H1 (cell line): ENCODE data around the gene KRT3. TPM values are rescaled to one million over a fixed set of nuclear protein-coding genes. Genes with fewer than 3 reads are reported as not detected.

Experiments
- CTCF ChIA-PET: fragments of 300-600 bp; sonication (Branson Sonifier 250); formaldehyde crosslinking; loops from one replicate; lab custom pipeline; 2021; ENCODE audit not compliant: partially characterized antibody; lab: Charles Lee
- POLR2A ChIA-PET: fragments of 300-600 bp; sonication (Branson Sonifier 250); formaldehyde crosslinking; loops from one replicate; lab custom pipeline; 2021; ENCODE audit warnings: inconsistent platforms; ENCODE audit not compliant: partially characterized antibody; lab: Charles Lee
- DNase-seq, 2 experiments: peaks; one replicate each; pipeline versions ENCODE4 v3.0.0 to v3.0.0-alpha.2; 2010 to 2022; ENCODE audit warnings: low spot score in 2 of 2, low read depth in 1 of 2, mixed read lengths in 1 of 2
- FAIRE-seq: peaks from 2 replicates; lab custom pipeline; 2011; peaks lifted over from hg19 to GRCh38; lab: Jason Lieb, UNC
- H2AFZ ChIP-seq: 2 replicates; pipeline ENCODE4 v1.8.1; 2012; ENCODE audit warnings: low read length, inconsistent platforms
- H2AK5ac ChIP-seq: 2 replicates; pipeline ENCODE4 v1.6.1; 2013; ENCODE audit warnings: low read depth, low read length
- H2BK120ac ChIP-seq: replicated peaks from 2 replicates; pipeline ENCODE3; 2013; ENCODE audit warnings: low read depth, low read length, inconsistent platforms
- H2BK12ac ChIP-seq: 2 replicates; pipeline ENCODE4 v1.6.1; 2013; ENCODE audit warnings: low read depth, low read length
- H2BK15ac ChIP-seq: 2 replicates; pipeline ENCODE4 v1.6.1; 2013; ENCODE audit warnings: low read length
- H2BK20ac ChIP-seq: 2 replicates; pipeline ENCODE4 v1.6.1; 2013; ENCODE audit warnings: low read length
- H2BK5ac ChIP-seq: 2 replicates; pipeline ENCODE4 v1.6.1; 2013; ENCODE audit warnings: low read depth, low read length
- H3K14ac ChIP-seq: 2 replicates; pipeline ENCODE4 v1.6.1; 2013; ENCODE audit warnings: inconsistent platforms; ENCODE audit not compliant: insufficient read length
- H3K18ac ChIP-seq: 2 replicates; pipeline ENCODE4 v1.6.1; 2013; ENCODE audit warnings: low read length; ENCODE audit errors: extremely low read depth
- H3K23ac ChIP-seq: 2 replicates; pipeline ENCODE4 v1.6.1; 2013; ENCODE audit warnings: inconsistent platforms; ENCODE audit not compliant: insufficient read length
- H3K23me2 ChIP-seq: 2 replicates; pipeline ENCODE4 v1.6.1; 2013; ENCODE audit warnings: low read depth, low read length
- H3K27ac ChIP-seq: 2 replicates; pipeline ENCODE4 v1.6.1; 2011; ENCODE audit warnings: low read depth, low read length, inconsistent platforms
- H3K27me3 ChIP-seq, 4 experiments: replicated peaks in 1 of 4; 1 replicate in 1 of 4; 2 replicates in 3 of 4; pipeline versions ENCODE4 v1.6.1 to v1.8.1; 2011 to 2013; ENCODE audit warnings: low read length in 3 of 4, mild to moderate bottlenecking in 3 of 4, inconsistent platforms in 2 of 4, mixed read lengths in 2 of 4, moderate library complexity in 1 of 4; ENCODE audit not compliant: control insufficient read depth in 3 of 4, insufficient read depth in 3 of 4; ENCODE audit errors: extremely low read depth in 1 of 4
- H3K36me3 ChIP-seq, 4 experiments: 2 replicates each; pipeline versions ENCODE4 v1.6.1 to v1.8.1; 2011 to 2013; ENCODE audit warnings: mild to moderate bottlenecking in 4 of 4, low read length in 3 of 4, moderate library complexity in 2 of 4, control low read depth in 1 of 4, inconsistent platforms in 1 of 4; ENCODE audit not compliant: insufficient read depth in 4 of 4, control insufficient read depth in 2 of 4
- H3K4ac ChIP-seq: replicated peaks from 2 replicates; pipeline ENCODE3; 2013; ENCODE audit warnings: low read length, low read depth, mixed read lengths, inconsistent platforms; ENCODE audit not compliant: insufficient read length
- H3K4me1 ChIP-seq, 4 experiments: replicated peaks in 1 of 4; 1 replicate in 1 of 4; 2 replicates in 3 of 4; pipeline versions ENCODE4 v1.6.1 to v1.8.1; 2011 to 2013; ENCODE audit warnings: low read length in 3 of 4, inconsistent platforms in 2 of 4, mixed read lengths in 1 of 4; ENCODE audit not compliant: insufficient read depth in 4 of 4, control insufficient read depth in 3 of 4
- H3K4me2 ChIP-seq, 2 experiments: 2 replicates each; pipeline versions ENCODE4 v1.6.1 to v1.8.1; 2011 to 2013; ENCODE audit warnings: low read depth in 2 of 2, low read length in 2 of 2, control low read depth in 1 of 2, inconsistent platforms in 1 of 2, mild to moderate bottlenecking in 1 of 2; ENCODE audit not compliant: insufficient read depth in 1 of 2
- H3K4me3 ChIP-seq, 4 experiments: fragments of 200-600, 300-600 bp in 1 of 4; sonication (generic), shearing (Covaris generic), sonication (Bioruptor Twin) in 1 of 4; 2 replicates each; pipeline versions ENCODE4 v1.5.1 to v1.8.1; 2011 to 2016; ENCODE audit warnings: low read length in 4 of 4, low read depth in 3 of 4, control low read depth in 2 of 4, inconsistent platforms in 2 of 4, mild to moderate bottlenecking in 2 of 4, mixed read lengths in 1 of 4, moderate library complexity in 1 of 4; ENCODE audit not compliant: insufficient read depth in 2 of 4; ENCODE audit errors: extremely low read depth in 1 of 4
- H3K56ac ChIP-seq: replicated peaks from 2 replicates; pipeline ENCODE3; 2013; ENCODE audit warnings: low read depth, mild to moderate bottlenecking, mixed read lengths, low read length, inconsistent platforms; ENCODE audit not compliant: insufficient read length
- H3K79me1 ChIP-seq: 2 replicates; pipeline ENCODE4 v1.6.1; 2013; ENCODE audit warnings: low read depth, low read length, control low read depth
- H3K79me2 ChIP-seq, 2 experiments: 2 replicates each; pipeline versions ENCODE4 v1.6.1 to v1.8.1; 2012 to 2013; ENCODE audit warnings: low read length in 2 of 2, mild to moderate bottlenecking in 2 of 2, inconsistent platforms in 1 of 2; ENCODE audit not compliant: insufficient read depth in 2 of 2, control insufficient read depth in 1 of 2
- H3K9ac ChIP-seq, 4 experiments: replicated peaks in 1 of 4; 1 replicate in 1 of 4; 2 replicates in 3 of 4; pipeline versions ENCODE4 v1.6.1 to v1.8.1; 2011 to 2013; ENCODE audit warnings: low read depth in 3 of 4, low read length in 3 of 4, control low read depth in 2 of 4, mild to moderate bottlenecking in 2 of 4, moderate library complexity in 2 of 4, inconsistent platforms in 1 of 4; ENCODE audit errors: extremely low read depth in 1 of 4
- H3K9me3 ChIP-seq, 2 experiments: 2 replicates each; pipeline versions ENCODE4 v1.6.1 to v1.8.1; 2012 to 2013; ENCODE audit warnings: mild to moderate bottlenecking in 2 of 2, moderate library complexity in 2 of 2, control low read depth in 1 of 2, inconsistent platforms in 1 of 2, low read depth in 1 of 2, low read length in 1 of 2, mixed read lengths in 1 of 2; ENCODE audit not compliant: insufficient read depth in 2 of 2
- H4K20me1 ChIP-seq, 2 experiments: replicated peaks in 1 of 2; 2 replicates each; pipeline versions ENCODE3 to v1.8.1; 2011 to 2013; ENCODE audit warnings: inconsistent platforms in 2 of 2, low read length in 2 of 2, mild to moderate bottlenecking in 1 of 2; ENCODE audit not compliant: insufficient read depth in 2 of 2, control insufficient read depth in 1 of 2
- H4K5ac ChIP-seq: 2 replicates; pipeline ENCODE4 v1.6.1; 2013; ENCODE audit warnings: low read length, low read depth, mixed read lengths, inconsistent platforms; ENCODE audit not compliant: insufficient read length
- H4K8ac ChIP-seq: 2 replicates; pipeline ENCODE4 v1.8.0; 2013; ENCODE audit warnings: mild to moderate bottlenecking, moderate library complexity, low read length, inconsistent platforms; ENCODE audit not compliant: insufficient read depth; ENCODE audit errors: extremely low read depth
- H4K91ac ChIP-seq: replicated peaks from 2 replicates; pipeline ENCODE3; 2013; ENCODE audit warnings: low read length, mixed read lengths, inconsistent platforms; ENCODE audit not compliant: insufficient read length
- CTBP2 ChIP-seq: IDR thresholded peaks from 2 replicates; pipeline ENCODE4 v1.7.0; 2011; ENCODE audit warnings: borderline replicate concordance, mild to moderate bottlenecking, moderate library complexity, mixed read lengths, low read length; ENCODE audit not compliant: insufficient read depth, insufficient read length
- WGBS, 2 experiments: shearing (Covaris generic) in 1 of 2; methylation state at CpG; one replicate each; pipeline versions ENCODE4 v1.1.6 to v1.1.7; 2013 to 2015; ENCODE audit warnings: low lambda C conversion rate in 2 of 2, mixed read lengths in 2 of 2, inconsistent platforms in 1 of 2, low coverage in 1 of 2, missing lambda C conversion rate in 1 of 2; ENCODE audit not compliant: insufficient replicate concordance in 2 of 2, insufficient coverage in 1 of 2, insufficient read length in 1 of 2; ENCODE audit errors: extremely low coverage in 1 of 2, missing lambda C conversion rate in 1 of 2; 5-methylcytosine and 5-hydroxymethylcytosine counted together
- polyA plus RNA-seq, 7 experiments: library from polyadenylated mRNA; depleted of rRNA in 3 of 7; stranded (reverse) in 5 of 7; unstranded in 2 of 7; fragments of >200 nt in 5 of 7; fragments of 200-250 nt in 2 of 7; gene quantifications; 1 replicate in 5 of 7; 2 replicates in 1 of 7; 4 replicates in 1 of 7; pipeline versions ENCODE4 v1.2.1 to v1.2.3, GENCODE V29; 2011 to 2013; ENCODE audit warnings: missing spikeins in 2 of 7, mixed read lengths in 2 of 7
- total RNA-seq: library from RNA; stranded (reverse); fragmentation: NEBNext Ultra II Directional; extraction: Animal tissue kit (Norgen Biotek cat#: 25700); gene quantifications from 2 replicates; pipeline ENCODE4 v1.2.1, GENCODE V29; 2021

Gene KRT3
- total and polyA plus RNA-seq, 2 of the 8 experiments (the other 6 are each of a cell fraction or from before 2014, with no cell fraction given) = not detected

- Histone ChIP-seq H3K4me1 (no peaks in the 10 kb centered on the region), H3K79me2 (no peaks in the 10 kb centered on the region), H3K4me2 (no peak overlapping the region), H4K91ac (no peak overlapping the region), H2AFZ (no peak overlapping the region), H3K56ac (no peak overlapping the region), H3K9me3 (no peaks in the 10 kb centered on the region), H2BK12ac (no peak overlapping the region), H2BK120ac (no peak overlapping the region), H3K27ac (no peak overlapping the region), H2BK5ac (no peak overlapping the region), H2BK20ac (no peak overlapping the region), H2AK5ac (no peak overlapping the region), H4K5ac (no peak overlapping the region), H4K20me1 (no peaks in the 10 kb centered on the region), H3K27me3 (0 out of 7 replicates have a peak, but pooled peaks cover 0 to 2% (median 0%) of the 10 kb centered on the region in 4 experiments), H3K9ac (no peak overlapping the region), H3K23ac (no peak overlapping the region), H3K36me3 (no peaks in the 10 kb centered on the region), H3K79me1 (no peaks in the 10 kb centered on the region), H2BK15ac (no peak overlapping the region), H3K18ac (no peak overlapping the region), H3K4me3 (no peak overlapping the region), H3K23me2 (no peaks in the 10 kb centered on the region), H3K4ac (no peak overlapping the region), H3K14ac (no peak overlapping the region), H4K8ac (no peak overlapping the region)
- DNase-seq = no peak
- no peak for FAIRE-seq
- ChIA-PET CTCF (interaction anchor here (0.9 to 3.0 kb wide), 11 partner anchors 10 to 194 kb away, joined by 3 to 14 read pairs (median 4); no protein-coding TSS in a partner anchor), POLR2A (no interaction called here)
- WGBS, 2 experiments = 75% methylated on average over 5 of the region's 5 CpGs; no CpG with 5 or more reads in 1 of the 2 experiments
- TF ChIP-seq CTBP2 = no peak
These were observed 19.5 kb downstream of the KRT3 start for GRCh38 chr12:52776435-52776834.
